Measurements from ENCODE around the gene TRMT13.

Gene TRMT13

GRCh38 chr1:100151679-100152078, 18.7 kb downstream of the TRMT13 start:
- no peak overlapping the region for H3K4me3 ChIP-seq (ENCODE audit: low read depth, low read length)
- TF ChIP-seq CTCF (IDR thresholded peaks at IDR 0.05; ENCODE audit: borderline replicate concordance, insufficient read depth, low read depth, low read length) = no peak

DNA sequence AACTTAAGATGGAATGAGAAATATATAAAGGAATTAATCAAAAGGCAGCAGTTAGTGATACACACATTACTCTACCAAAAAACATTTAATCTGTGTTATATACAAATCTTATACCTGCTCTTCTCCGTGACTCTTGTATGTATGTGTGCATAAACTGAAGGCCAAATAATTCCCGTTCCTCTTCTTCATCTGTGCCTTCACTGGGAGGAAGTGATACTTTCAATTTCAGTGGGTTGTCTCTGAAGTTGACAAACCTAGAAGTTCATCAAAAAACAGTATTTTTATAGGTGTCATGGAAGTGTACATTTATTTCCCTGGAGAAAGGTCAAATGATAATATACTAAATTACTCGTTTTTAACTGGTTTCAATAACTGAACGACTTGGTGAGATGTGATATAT, 19.3 kb downstream of the TRMT13 start:
- no peak overlapping the region for H3K4me3 ChIP-seq (ENCODE audit: low read depth, low read length)
- TF ChIP-seq CTCF (IDR thresholded peaks at IDR 0.05; ENCODE audit: borderline replicate concordance, insufficient read depth, low read depth, low read length) = no peak

- no peak overlapping the region for H3K4me3 ChIP-seq (ENCODE audit: low read depth, low read length)
- no peak for TF ChIP-seq CTCF (IDR thresholded peaks at IDR 0.05; ENCODE audit: borderline replicate concordance, insufficient read depth, low read depth, low read length)
Measured at GRCh38 chr1:100162881-100163280, 29.9 kb downstream of the TRMT13 start.

DNA sequence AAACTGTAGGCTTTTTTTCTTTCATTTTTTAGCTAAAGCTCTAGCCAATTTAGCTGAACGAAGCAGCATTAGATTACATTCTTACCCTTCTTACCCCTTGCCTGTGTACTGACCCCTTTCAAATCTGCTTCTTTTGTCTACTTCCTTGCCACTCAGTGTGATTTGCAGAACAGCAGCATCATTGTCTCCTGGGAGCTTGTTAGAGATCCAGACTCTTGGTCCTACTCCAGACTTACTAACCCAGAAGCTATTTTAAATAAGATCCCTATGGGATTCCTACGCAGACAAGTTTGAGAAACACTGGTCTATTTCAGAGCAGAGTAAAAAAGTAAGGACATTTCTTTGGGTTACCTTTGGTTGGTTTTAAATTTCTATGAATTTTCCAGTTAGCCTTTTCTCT, 31.3 kb downstream of the TRMT13 start:
- no peak overlapping the region for H3K4me3 ChIP-seq (ENCODE audit: low read depth, low read length)
- TF ChIP-seq CTCF (IDR thresholded peaks at IDR 0.05; ENCODE audit: borderline replicate concordance, insufficient read depth, low read depth, low read length) = no peak

DNA sequence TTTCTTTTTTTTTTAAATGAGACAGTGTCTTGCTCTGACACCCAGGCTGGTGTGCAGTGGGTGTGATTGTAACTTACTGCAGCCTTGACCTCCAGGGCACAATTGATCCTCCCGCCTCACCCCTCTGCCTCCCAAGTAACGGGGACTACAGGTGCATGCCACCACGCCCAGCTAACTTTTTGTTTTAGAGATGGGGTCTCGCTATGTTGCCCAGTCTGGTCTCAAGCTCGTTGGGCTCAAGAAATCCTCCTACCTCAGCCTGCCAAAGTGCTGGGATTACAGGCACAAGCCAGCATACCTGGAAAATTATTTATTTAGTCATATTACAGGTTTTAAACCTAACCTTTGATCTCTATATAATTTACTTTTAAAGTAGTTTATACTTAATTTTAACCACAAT, 31.7 kb downstream of the TRMT13 start:
- H3K4me3 ChIP-seq (ENCODE audit: low read depth, low read length) = no peak overlapping the region
- TF ChIP-seq CTCF (IDR thresholded peaks at IDR 0.05; ENCODE audit: borderline replicate concordance, insufficient read depth, low read depth, low read length) = no peak

GRCh38 chr1:100168051-100168450, 35.1 kb downstream of the TRMT13 start:
- no peak overlapping the region for H3K4me3 ChIP-seq (ENCODE audit: low read depth, low read length)
- TF ChIP-seq CTCF (IDR thresholded peaks at IDR 0.05; ENCODE audit: borderline replicate concordance, insufficient read depth, low read depth, low read length) = no peak

- no peak overlapping the region for H3K4me3 ChIP-seq (ENCODE audit: low read depth, low read length)
- TF ChIP-seq CTCF (IDR thresholded peaks at IDR 0.05; ENCODE audit: borderline replicate concordance, insufficient read depth, low read depth, low read length) = no peak
Measured at GRCh38 chr1:100177295-100178041, 44.5 kb downstream of the TRMT13 start.

All from GM12875 (cell line).